Measurements from ENCODE around the gene KY. TPM values are rescaled to one million over a fixed set of nuclear protein-coding genes. Genes with fewer than 3 reads are reported as not detected.

KY gene
- total and polyA plus RNA-seq, 2 experiments from 2014 or later: not detected

DNA sequence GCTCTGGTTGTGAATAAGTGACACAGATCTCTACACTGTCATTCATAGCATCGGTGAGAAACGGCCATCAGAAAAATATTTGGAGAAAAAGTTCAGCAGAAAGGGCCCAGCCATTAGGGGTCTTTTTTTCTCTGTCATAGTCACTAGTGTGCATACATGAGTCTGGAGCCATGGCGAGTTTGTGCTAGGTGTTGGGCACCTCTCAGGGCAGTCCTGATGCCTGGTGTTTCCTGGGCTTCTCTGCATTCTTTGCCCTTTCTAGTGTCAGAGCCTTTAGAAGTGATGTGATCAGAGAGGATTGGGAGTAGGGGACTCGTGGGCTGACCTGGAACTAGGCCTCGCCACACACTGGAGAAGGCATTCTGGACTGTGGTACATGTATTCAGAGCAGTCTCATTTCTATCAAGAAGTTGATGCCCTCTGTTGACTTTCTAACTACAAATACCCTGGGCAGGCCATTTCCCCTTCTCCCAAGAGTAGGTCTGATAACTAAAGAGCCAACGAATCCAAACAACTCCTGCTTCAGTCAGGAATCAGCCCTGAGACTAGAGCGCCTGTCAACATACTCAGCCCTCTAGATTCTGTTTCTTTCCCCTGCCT lies 1.6 kb downstream of the KY start:
- H3F3A ChIP-seq (replicated peaks; ENCODE audit: low read depth): no peaks in the 10 kb centered on the region; the same call in 1 of the 2 replicates
- peaks cover 90% of the 10 kb centered on the region for H3K27me3 ChIP-seq (ENCODE audit: insufficient read depth)
- no peak for ATAC-seq
- peaks cover 7% of the 10 kb centered on the region; the same call in 2 of the 3 replicates for H3K4me1 Mint-ChIP-seq
- peaks cover 72% of the 10 kb centered on the region for H3K27me3 Mint-ChIP-seq (ENCODE audit: insufficient read depth, low read depth, poor library complexity)
- H3K9me2 ChIP-seq (ENCODE audit: insufficient read depth): no peaks in the 10 kb centered on the region
- H3K27ac Mint-ChIP-seq: no peak overlapping the region
- peaks cover 6% of the 10 kb centered on the region; the same call in 1 of the 2 replicates for H3K4me1 ChIP-seq (ENCODE audit: insufficient read depth)
- H3K27ac ChIP-seq (ENCODE audit: low read depth): no peak overlapping the region
- peaks cover 5% of the 10 kb centered on the region for H4K20me1 ChIP-seq (replicated peaks; ENCODE audit: insufficient read depth)
- no peak overlapping the region for H3K4me2 ChIP-seq
- H3K9me3 Mint-ChIP-seq: no peaks in the 10 kb centered on the region
- TF ChIP-seq EZH2phosphoT487 (IDR thresholded peaks at IDR 0.05; ENCODE audit: unreplicated experiment) (no peak), ZNF114 (CRISPR knock-in tag; IDR thresholded peaks at IDR 0.05) (no peak), POLR2AphosphoS5 (IDR thresholded peaks at IDR 0.05; ENCODE audit: low read depth) (no peak), NANOG (IDR thresholded peaks at IDR 0.05; ENCODE audit: borderline replicate concordance) (no peak), CREB1 (CRISPR knock-in tag; IDR thresholded peaks at IDR 0.05; ENCODE audit: low read depth) (no peak), EZH2 (IDR thresholded peaks at IDR 0.05; ENCODE audit: low read depth, unreplicated experiment) (no peak), JUNB (IDR thresholded peaks at IDR 0.05; ENCODE audit: unreplicated experiment) (no peak), STAT1 (IDR thresholded peaks at IDR 0.05; ENCODE audit: unreplicated experiment) (no peak), ZNF331 (CRISPR knock-in tag; IDR thresholded peaks at IDR 0.05; ENCODE audit: low read depth) (no peak)
- TF ChIP-seq, protein P1, sequence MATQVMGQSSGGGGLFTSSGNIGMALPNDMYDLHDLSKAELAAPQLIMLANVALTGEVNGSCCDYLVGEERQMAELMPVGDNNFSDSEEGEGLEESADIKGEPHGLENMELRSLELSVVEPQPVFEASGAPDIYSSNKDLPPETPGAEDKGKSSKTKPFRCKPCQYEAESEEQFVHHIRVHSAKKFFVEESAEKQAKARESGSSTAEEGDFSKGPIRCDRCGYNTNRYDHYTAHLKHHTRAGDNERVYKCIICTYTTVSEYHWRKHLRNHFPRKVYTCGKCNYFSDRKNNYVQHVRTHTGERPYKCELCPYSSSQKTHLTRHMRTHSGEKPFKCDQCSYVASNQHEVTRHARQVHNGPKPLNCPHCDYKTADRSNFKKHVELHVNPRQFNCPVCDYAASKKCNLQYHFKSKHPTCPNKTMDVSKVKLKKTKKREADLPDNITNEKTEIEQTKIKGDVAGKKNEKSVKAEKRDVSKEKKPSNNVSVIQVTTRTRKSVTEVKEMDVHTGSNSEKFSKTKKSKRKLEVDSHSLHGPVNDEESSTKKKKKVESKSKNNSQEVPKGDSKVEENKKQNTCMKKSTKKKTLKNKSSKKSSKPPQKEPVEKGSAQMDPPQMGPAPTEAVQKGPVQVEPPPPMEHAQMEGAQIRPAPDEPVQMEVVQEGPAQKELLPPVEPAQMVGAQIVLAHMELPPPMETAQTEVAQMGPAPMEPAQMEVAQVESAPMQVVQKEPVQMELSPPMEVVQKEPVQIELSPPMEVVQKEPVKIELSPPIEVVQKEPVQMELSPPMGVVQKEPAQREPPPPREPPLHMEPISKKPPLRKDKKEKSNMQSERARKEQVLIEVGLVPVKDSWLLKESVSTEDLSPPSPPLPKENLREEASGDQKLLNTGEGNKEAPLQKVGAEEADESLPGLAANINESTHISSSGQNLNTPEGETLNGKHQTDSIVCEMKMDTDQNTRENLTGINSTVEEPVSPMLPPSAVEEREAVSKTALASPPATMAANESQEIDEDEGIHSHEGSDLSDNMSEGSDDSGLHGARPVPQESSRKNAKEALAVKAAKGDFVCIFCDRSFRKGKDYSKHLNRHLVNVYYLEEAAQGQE (IDR thresholded peaks at IDR 0.05; ENCODE audit: unreplicated experiment): no peak
- TF ChIP-seq, protein P2, sequence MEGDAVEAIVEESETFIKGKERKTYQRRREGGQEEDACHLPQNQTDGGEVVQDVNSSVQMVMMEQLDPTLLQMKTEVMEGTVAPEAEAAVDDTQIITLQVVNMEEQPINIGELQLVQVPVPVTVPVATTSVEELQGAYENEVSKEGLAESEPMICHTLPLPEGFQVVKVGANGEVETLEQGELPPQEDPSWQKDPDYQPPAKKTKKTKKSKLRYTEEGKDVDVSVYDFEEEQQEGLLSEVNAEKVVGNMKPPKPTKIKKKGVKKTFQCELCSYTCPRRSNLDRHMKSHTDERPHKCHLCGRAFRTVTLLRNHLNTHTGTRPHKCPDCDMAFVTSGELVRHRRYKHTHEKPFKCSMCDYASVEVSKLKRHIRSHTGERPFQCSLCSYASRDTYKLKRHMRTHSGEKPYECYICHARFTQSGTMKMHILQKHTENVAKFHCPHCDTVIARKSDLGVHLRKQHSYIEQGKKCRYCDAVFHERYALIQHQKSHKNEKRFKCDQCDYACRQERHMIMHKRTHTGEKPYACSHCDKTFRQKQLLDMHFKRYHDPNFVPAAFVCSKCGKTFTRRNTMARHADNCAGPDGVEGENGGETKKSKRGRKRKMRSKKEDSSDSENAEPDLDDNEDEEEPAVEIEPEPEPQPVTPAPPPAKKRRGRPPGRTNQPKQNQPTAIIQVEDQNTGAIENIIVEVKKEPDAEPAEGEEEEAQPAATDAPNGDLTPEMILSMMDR (conservative IDR thresholded peaks at IDR 0.05; ENCODE audit: low read depth in 2 of 2): no peak
- TF ChIP-seq, protein P3, sequence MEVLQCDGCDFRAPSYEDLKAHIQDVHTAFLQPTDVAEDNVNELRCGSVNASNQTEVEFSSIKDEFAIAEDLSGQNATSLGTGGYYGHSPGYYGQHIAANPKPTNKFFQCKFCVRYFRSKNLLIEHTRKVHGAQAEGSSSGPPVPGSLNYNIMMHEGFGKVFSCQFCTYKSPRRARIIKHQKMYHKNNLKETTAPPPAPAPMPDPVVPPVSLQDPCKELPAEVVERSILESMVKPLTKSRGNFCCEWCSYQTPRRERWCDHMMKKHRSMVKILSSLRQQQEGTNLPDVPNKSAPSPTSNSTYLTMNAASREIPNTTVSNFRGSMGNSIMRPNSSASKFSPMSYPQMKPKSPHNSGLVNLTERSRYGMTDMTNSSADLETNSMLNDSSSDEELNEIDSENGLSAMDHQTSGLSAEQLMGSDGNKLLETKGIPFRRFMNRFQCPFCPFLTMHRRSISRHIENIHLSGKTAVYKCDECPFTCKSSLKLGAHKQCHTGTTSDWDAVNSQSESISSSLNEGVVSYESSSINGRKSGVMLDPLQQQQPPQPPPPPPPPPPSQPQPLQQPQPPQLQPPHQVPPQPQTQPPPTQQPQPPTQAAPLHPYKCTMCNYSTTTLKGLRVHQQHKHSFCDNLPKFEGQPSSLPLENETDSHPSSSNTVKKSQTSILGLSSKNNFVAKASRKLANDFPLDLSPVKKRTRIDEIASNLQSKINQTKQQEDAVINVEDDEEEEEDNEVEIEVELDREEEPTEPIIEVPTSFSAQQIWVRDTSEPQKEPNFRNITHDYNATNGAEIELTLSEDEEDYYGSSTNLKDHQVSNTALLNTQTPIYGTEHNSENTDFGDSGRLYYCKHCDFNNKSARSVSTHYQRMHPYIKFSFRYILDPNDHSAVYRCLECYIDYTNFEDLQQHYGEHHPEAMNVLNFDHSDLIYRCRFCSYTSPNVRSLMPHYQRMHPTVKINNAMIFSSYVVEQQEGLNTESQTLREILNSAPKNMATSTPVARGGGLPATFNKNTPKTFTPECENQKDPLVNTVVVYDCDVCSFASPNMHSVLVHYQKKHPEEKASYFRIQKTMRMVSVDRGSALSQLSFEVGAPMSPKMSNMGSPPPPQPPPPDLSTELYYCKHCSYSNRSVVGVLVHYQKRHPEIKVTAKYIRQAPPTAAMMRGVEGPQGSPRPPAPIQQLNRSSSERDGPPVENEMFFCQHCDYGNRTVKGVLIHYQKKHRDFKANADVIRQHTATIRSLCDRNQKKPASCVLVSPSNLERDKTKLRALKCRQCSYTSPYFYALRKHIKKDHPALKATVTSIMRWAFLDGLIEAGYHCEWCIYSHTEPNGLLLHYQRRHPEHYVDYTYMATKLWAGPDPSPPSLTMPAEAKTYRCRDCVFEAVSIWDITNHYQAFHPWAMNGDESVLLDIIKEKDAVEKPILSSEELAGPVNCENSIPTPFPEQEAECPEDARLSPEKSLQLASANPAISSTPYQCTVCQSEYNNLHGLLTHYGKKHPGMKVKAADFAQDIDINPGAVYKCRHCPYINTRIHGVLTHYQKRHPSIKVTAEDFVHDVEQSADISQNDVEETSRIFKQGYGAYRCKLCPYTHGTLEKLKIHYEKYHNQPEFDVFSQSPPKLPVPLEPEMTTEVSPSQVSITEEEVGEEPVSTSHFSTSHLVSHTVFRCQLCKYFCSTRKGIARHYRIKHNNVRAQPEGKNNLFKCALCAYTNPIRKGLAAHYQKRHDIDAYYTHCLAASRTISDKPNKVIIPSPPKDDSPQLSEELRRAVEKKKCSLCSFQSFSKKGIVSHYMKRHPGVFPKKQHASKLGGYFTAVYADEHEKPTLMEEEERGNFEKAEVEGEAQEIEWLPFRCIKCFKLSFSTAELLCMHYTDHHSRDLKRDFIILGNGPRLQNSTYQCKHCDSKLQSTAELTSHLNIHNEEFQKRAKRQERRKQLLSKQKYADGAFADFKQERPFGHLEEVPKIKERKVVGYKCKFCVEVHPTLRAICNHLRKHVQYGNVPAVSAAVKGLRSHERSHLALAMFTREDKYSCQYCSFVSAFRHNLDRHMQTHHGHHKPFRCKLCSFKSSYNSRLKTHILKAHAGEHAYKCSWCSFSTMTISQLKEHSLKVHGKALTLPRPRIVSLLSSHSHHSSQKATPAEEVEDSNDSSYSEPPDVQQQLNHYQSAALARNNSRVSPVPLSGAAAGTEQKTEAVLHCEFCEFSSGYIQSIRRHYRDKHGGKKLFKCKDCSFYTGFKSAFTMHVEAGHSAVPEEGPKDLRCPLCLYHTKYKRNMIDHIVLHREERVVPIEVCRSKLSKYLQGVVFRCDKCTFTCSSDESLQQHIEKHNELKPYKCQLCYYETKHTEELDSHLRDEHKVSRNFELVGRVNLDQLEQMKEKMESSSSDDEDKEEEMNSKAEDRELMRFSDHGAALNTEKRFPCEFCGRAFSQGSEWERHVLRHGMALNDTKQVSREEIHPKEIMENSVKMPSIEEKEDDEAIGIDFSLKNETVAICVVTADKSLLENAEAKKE (CRISPR knock-in tag; IDR thresholded peaks at IDR 0.05): no peak
- TF ChIP-seq, protein P4, sequence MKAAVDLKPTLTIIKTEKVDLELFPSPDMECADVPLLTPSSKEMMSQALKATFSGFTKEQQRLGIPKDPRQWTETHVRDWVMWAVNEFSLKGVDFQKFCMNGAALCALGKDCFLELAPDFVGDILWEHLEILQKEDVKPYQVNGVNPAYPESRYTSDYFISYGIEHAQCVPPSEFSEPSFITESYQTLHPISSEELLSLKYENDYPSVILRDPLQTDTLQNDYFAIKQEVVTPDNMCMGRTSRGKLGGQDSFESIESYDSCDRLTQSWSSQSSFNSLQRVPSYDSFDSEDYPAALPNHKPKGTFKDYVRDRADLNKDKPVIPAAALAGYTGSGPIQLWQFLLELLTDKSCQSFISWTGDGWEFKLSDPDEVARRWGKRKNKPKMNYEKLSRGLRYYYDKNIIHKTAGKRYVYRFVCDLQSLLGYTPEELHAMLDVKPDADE (IDR thresholded peaks at IDR 0.05): no peak
- H3K4me3 ChIP-seq: no peak overlapping the region
- no peaks in the 10 kb centered on the region for H3K36me3 Mint-ChIP-seq (ENCODE audit: low read depth)
- no peaks in the 10 kb centered on the region for H3K79me2 ChIP-seq (replicated peaks; ENCODE audit: insufficient read depth)
- DNase-seq (ENCODE audit: low spot score): no peak
- H3K4me3 Mint-ChIP-seq: no peak overlapping the region
- no peaks in the 10 kb centered on the region for H3K36me3 ChIP-seq (ENCODE audit: insufficient read depth)
- no peak overlapping the region for H2AFZ ChIP-seq

Measured in GM23338 (cell line).